Putamen (tissue), 1 donor: ENCODE measurements around the gene SMYD3.
"Not testable (repeated sequence)": the region's sequence is repeated elsewhere in the genome, so short reads cannot be mapped to it uniquely, and the experiment has no call there.

Source experiments
- DNase-seq: peaks from one replicate; pipeline ENCODE4 v3.0.0-alpha.2; 2016; ENCODE audit warnings: low spot score

Gene SMYD3

GRCh38 chr1:245765230-245766000 lies 741.7 kb downstream of the SMYD3 start:
- DNase-seq = peak; percentile 44

GRCh38 chr1:245763873-245764331 lies 743.2 kb downstream of the SMYD3 start:
- no peak for DNase-seq

GRCh38 chr1:245762396-245762910 lies 744.6 kb downstream of the SMYD3 start:
- DNase-seq = no peak

- no peak for DNase-seq
These were observed 746.8 kb downstream of the SMYD3 start for GRCh38 chr1:245760301-245760700.

GRCh38 chr1:245754463-245754961 lies 752.6 kb downstream of the SMYD3 start:
- DNase-seq = no peak

GRCh38 chr1:245753807-245754206 lies 753.3 kb downstream of the SMYD3 start:
- peak; percentile 18 for DNase-seq

GRCh38 chr1:245752561-245752960 lies 754.5 kb downstream of the SMYD3 start:
- DNase-seq = no peak

- DNase-seq = no peak
These were observed 755.2 kb downstream of the SMYD3 start for GRCh38 chr1:245751726-245752470.

- no peak for DNase-seq
These were observed 756.0 kb downstream of the SMYD3 start for GRCh38 chr1:245751116-245751515.

- DNase-seq = no peak
These were observed 756.8 kb downstream of the SMYD3 start for GRCh38 chr1:245750261-245750660.

- no peak for DNase-seq
These were observed 758.0 kb downstream of the SMYD3 start for GRCh38 chr1:245749053-245749452.

- no peak for DNase-seq
These were observed 758.4 kb downstream of the SMYD3 start for GRCh38 chr1:245748646-245749045.

- DNase-seq = no peak
These were observed 758.8 kb downstream of the SMYD3 start for GRCh38 chr1:245748240-245748639.

GRCh38 chr1:245742896-245743295 lies 764.2 kb downstream of the SMYD3 start:
- no peak for DNase-seq

- DNase-seq = not testable (repeated sequence)
These were observed 766.7 kb downstream of the SMYD3 start for GRCh38 chr1:245740336-245740735.

- no peak for DNase-seq
These were observed 776.3 kb downstream of the SMYD3 start for GRCh38 chr1:245730801-245731200.

GRCh38 chr1:245728035-245728434 lies 779.0 kb downstream of the SMYD3 start:
- DNase-seq = not testable (repeated sequence)

- no peak for DNase-seq
These were observed 785.6 kb downstream of the SMYD3 start for GRCh38 chr1:245721488-245721887.

- DNase-seq = no peak
These were observed 788.1 kb downstream of the SMYD3 start for GRCh38 chr1:245718951-245719350.

- DNase-seq = no peak
These were observed 789.0 kb downstream of the SMYD3 start for GRCh38 chr1:245718123-245718522.

- no peak for DNase-seq
These were observed 789.5 kb downstream of the SMYD3 start for GRCh38 chr1:245717611-245718010.

- no peak for DNase-seq
These were observed 790.5 kb downstream of the SMYD3 start for GRCh38 chr1:245716561-245716960.

- no peak for DNase-seq
These were observed 791.1 kb downstream of the SMYD3 start for GRCh38 chr1:245715970-245716369.
